ENCODE data around the gene ZDHHC17. TPM values are rescaled to one million over a fixed set of nuclear protein-coding genes. Genes with fewer than 3 reads are reported as not detected.
A peak's percentile ranks its signal among the peaks of the same experiment; 100 is the strongest.

Gene ZDHHC17
- total and polyA plus RNA-seq, 2 of the 13 experiments (the other 11 are each of a cell fraction or from before 2014, with no cell fraction given) = 36.7 to 38.5 TPM

- TF ChIP-seq SIX4 (CRISPR knock-in tag; IDR thresholded peaks at IDR 0.05) (no peak), JUND (CRISPR knock-in tag; IDR thresholded peaks at IDR 0.05) (peak; percentile 75), SCMH1 (CRISPR knock-in tag; IDR thresholded peaks at IDR 0.05; ENCODE audit: borderline replicate concordance) (no peak), ZNF780A (CRISPR knock-in tag; IDR thresholded peaks at IDR 0.05) (no peak; the same call in 1 of the 2 replicates), DNMT1 (CRISPR knock-in tag; IDR thresholded peaks at IDR 0.05) (no peak), ZNF850 (CRISPR knock-in tag; conservative IDR thresholded peaks at IDR 0.05) (no peak), ZNF230 (CRISPR knock-in tag; IDR thresholded peaks at IDR 0.05) (peak; percentile 6; the same call in 1 of the 2 replicates), ZNF678 (CRISPR knock-in tag; IDR thresholded peaks at IDR 0.05) (0 out of 2 replicates have a peak, but pooled peaks have one; percentile 22), ZBTB7B (CRISPR knock-in tag; IDR thresholded peaks at IDR 0.05) (no peak), ZFY (CRISPR knock-in tag; IDR thresholded peaks at IDR 0.05) (peak; percentile 96), HMG20A (CRISPR knock-in tag; IDR thresholded peaks at IDR 0.05; ENCODE audit: borderline replicate concordance) (no peak; the same call in 1 of the 2 replicates), ZNF138 (CRISPR knock-in tag; IDR thresholded peaks at IDR 0.05; ENCODE audit: low read depth) (0 out of 2 replicates have a peak, but pooled peaks have one; percentile 7), BCL6 (CRISPR knock-in tag; IDR thresholded peaks at IDR 0.05) (no peak), ZNF784 (CRISPR knock-in tag; IDR thresholded peaks at IDR 0.05; ENCODE audit: borderline replicate concordance) (peak; percentile 75; the same call in 1 of the 2 replicates)
- TF ChIP-seq, protein P1, sequence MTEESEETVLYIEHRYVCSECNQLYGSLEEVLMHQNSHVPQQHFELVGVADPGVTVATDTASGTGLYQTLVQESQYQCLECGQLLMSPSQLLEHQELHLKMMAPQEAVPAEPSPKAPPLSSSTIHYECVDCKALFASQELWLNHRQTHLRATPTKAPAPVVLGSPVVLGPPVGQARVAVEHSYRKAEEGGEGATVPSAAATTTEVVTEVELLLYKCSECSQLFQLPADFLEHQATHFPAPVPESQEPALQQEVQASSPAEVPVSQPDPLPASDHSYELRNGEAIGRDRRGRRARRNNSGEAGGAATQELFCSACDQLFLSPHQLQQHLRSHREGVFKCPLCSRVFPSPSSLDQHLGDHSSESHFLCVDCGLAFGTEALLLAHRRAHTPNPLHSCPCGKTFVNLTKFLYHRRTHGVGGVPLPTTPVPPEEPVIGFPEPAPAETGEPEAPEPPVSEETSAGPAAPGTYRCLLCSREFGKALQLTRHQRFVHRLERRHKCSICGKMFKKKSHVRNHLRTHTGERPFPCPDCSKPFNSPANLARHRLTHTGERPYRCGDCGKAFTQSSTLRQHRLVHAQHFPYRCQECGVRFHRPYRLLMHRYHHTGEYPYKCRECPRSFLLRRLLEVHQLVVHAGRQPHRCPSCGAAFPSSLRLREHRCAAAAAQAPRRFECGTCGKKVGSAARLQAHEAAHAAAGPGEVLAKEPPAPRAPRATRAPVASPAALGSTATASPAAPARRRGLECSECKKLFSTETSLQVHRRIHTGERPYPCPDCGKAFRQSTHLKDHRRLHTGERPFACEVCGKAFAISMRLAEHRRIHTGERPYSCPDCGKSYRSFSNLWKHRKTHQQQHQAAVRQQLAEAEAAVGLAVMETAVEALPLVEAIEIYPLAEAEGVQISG (CRISPR knock-in tag; IDR thresholded peaks at IDR 0.05) = no peak; the same call in none of the 2 replicates
- TF ChIP-seq, protein P2, sequence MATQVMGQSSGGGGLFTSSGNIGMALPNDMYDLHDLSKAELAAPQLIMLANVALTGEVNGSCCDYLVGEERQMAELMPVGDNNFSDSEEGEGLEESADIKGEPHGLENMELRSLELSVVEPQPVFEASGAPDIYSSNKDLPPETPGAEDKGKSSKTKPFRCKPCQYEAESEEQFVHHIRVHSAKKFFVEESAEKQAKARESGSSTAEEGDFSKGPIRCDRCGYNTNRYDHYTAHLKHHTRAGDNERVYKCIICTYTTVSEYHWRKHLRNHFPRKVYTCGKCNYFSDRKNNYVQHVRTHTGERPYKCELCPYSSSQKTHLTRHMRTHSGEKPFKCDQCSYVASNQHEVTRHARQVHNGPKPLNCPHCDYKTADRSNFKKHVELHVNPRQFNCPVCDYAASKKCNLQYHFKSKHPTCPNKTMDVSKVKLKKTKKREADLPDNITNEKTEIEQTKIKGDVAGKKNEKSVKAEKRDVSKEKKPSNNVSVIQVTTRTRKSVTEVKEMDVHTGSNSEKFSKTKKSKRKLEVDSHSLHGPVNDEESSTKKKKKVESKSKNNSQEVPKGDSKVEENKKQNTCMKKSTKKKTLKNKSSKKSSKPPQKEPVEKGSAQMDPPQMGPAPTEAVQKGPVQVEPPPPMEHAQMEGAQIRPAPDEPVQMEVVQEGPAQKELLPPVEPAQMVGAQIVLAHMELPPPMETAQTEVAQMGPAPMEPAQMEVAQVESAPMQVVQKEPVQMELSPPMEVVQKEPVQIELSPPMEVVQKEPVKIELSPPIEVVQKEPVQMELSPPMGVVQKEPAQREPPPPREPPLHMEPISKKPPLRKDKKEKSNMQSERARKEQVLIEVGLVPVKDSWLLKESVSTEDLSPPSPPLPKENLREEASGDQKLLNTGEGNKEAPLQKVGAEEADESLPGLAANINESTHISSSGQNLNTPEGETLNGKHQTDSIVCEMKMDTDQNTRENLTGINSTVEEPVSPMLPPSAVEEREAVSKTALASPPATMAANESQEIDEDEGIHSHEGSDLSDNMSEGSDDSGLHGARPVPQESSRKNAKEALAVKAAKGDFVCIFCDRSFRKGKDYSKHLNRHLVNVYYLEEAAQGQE (IDR thresholded peaks at IDR 0.05; ENCODE audit: borderline replicate concordance in 1 of 2, low read depth in 1 of 2, low read length in 2 of 2) = 0 out of 4 replicates have a peak, but pooled peaks of 1 of the 2 experiments have one; percentile 43
- TF ChIP-seq, protein P3, sequence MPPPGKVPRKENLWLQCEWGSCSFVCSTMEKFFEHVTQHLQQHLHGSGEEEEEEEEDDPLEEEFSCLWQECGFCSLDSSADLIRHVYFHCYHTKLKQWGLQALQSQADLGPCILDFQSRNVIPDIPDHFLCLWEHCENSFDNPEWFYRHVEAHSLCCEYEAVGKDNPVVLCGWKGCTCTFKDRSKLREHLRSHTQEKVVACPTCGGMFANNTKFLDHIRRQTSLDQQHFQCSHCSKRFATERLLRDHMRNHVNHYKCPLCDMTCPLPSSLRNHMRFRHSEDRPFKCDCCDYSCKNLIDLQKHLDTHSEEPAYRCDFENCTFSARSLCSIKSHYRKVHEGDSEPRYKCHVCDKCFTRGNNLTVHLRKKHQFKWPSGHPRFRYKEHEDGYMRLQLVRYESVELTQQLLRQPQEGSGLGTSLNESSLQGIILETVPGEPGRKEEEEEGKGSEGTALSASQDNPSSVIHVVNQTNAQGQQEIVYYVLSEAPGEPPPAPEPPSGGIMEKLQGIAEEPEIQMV (CRISPR knock-in tag; IDR thresholded peaks at IDR 0.05; ENCODE audit: low read depth) = 0 out of 2 replicates have a peak, but pooled peaks have one; percentile 15
- TF ChIP-seq, protein P4, sequence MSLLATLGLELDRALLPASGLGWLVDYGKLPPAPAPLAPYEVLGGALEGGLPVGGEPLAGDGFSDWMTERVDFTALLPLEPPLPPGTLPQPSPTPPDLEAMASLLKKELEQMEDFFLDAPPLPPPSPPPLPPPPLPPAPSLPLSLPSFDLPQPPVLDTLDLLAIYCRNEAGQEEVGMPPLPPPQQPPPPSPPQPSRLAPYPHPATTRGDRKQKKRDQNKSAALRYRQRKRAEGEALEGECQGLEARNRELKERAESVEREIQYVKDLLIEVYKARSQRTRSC (CRISPR knock-in tag; IDR thresholded peaks at IDR 0.05; ENCODE audit: low read depth) = peak; percentile 3; the same call in 1 of the 2 replicates
These were observed at the start of gene ZDHHC17 (continued) for GRCh38 chr12:76763746-76764675.

All from HepG2 (cell line).